SU-DHL-6 (cell line): ENCODE measurements around the gene CDKN2AIPNL.
"Not testable (repeated sequence)": the region's sequence is repeated elsewhere in the genome, so short reads cannot be mapped to it uniquely, and the experiment has no call there.

Source experiments
- CTCF ChIP-seq: fragments of 200-600 bp; sonication (generic); IDR thresholded peaks from one replicate; pipeline ENCODE4 v1.5.1; 2017; ENCODE audit warnings: antibody characterized with exemption, mild to moderate bottlenecking, low read length, moderate library complexity; ENCODE audit not compliant: insufficient read depth, poor library complexity, severe bottlenecking
- EZH2phosphoT487 ChIP-seq: fragments of 200-600 bp; sonication (generic), shearing (Covaris generic); conservative IDR thresholded peaks from 2 replicates; pipeline ENCODE4 v1.6.1; 2018; ENCODE audit warnings: mild to moderate bottlenecking, antibody characterized with exemption, low read length, moderate library complexity, mixed read lengths

DNA sequence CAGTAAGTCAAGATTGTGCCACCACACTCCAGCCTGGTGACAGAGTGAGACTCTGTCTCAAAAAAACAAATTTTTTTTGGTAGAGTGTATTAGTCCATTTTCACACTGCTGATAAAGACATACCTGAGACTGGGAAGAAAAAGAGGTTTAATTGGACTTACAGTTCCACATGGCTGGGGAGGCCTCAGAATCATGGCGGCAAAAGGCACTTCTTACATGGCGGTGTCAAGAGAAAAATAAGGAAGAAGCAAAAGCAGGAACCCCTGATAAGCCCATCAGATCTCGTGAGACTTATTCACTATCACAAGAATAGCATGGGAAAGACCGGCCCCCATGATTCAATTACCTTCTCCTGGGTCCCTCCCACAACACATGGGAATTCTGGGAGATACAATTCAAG is 9.4 kb upstream of the CDKN2AIPNL start:
- not testable (repeated sequence) for TF ChIP-seq CTCF, EZH2phosphoT487
